ENCODE data around the gene MED27. TPM values are rescaled to one million over a fixed set of nuclear protein-coding genes. Genes with fewer than 3 reads are reported as not detected.

MED27 gene
- total RNA-seq, 2 donors from 2014 or later = 29.8 to 37.0 TPM

GRCh38 chr9:131837836-131838235 is 241.8 kb downstream of the MED27 start:
- Mint-ChIP-seq H3K27ac (no peak overlapping the region), H3K4me3 (no peak overlapping the region), H3K9me3 (peaks cover 8% of the 10 kb centered on the region), H3K27me3 (ENCODE audit: insufficient read depth) (peaks cover 5% of the 10 kb centered on the region), H3K36me3 (ENCODE audit: low read depth) (no peaks in the 10 kb centered on the region), H3K4me1 (peaks cover 2% of the 10 kb centered on the region)
- DNase-seq = no peak
- Histone ChIP-seq H3K27ac (ENCODE audit: low read depth, low read length) (no peak overlapping the region), H3K9ac (ENCODE audit: extremely low read depth, low read length, poor library complexity, severe bottlenecking) (no peak overlapping the region), H3K9me3 (ENCODE audit: control insufficient read depth, low read length) (no peaks in the 10 kb centered on the region), H3K27me3 (ENCODE audit: control insufficient read depth, insufficient read depth, low read length, poor library complexity, severe bottlenecking) (no peaks in the 10 kb centered on the region), H3K4me3 (ENCODE audit: low read length) (no peak overlapping the region), H3K4me1 (ENCODE audit: control insufficient read depth, insufficient read depth, low read length) (no peaks in the 10 kb centered on the region), H3K36me3 (ENCODE audit: control insufficient read depth, insufficient read depth, low read length) (no peaks in the 10 kb centered on the region)
- TF ChIP-seq CTCF (conservative IDR thresholded peaks at IDR 0.05) = no peak
- 85 to 89% methylated on average over 9 to 10 of the region's 10 CpGs for WGBS, 2 experiments (ENCODE audit: insufficient coverage in 1 of 2, insufficient read length in 1 of 2)

- Histone ChIP-seq H3K36me3 (ENCODE audit: control insufficient read depth, insufficient read depth, low read length) (no peaks in the 10 kb centered on the region), H3K4me1 (ENCODE audit: control insufficient read depth, insufficient read depth, low read length) (no peaks in the 10 kb centered on the region), H3K9ac (ENCODE audit: extremely low read depth, low read length, poor library complexity, severe bottlenecking) (no peak overlapping the region), H3K27me3 (ENCODE audit: control insufficient read depth, insufficient read depth, low read length, poor library complexity, severe bottlenecking) (no peaks in the 10 kb centered on the region), H3K27ac (ENCODE audit: low read depth, low read length) (no peak overlapping the region), H3K4me3 (ENCODE audit: low read length) (no peak overlapping the region), H3K9me3 (ENCODE audit: control insufficient read depth, low read length) (no peaks in the 10 kb centered on the region)
- WGBS, 2 experiments (ENCODE audit: insufficient coverage in 1 of 2, insufficient read length in 1 of 2) = 70 to 73% methylated on average over 10 of the region's 10 CpGs
- no peak overlapping the region for H3K4me3 Mint-ChIP-seq
- H3K4me1 Mint-ChIP-seq = peaks cover 2% of the 10 kb centered on the region
- H3K9me3 Mint-ChIP-seq = peaks cover 8% of the 10 kb centered on the region
- H3K27me3 Mint-ChIP-seq (ENCODE audit: insufficient read depth) = peaks cover 5% of the 10 kb centered on the region
- H3K36me3 Mint-ChIP-seq (ENCODE audit: low read depth) = no peaks in the 10 kb centered on the region
- no peak overlapping the region for H3K27ac Mint-ChIP-seq
- DNase-seq = peak; percentile 83
- TF ChIP-seq CTCF (conservative IDR thresholded peaks at IDR 0.05) = peak; percentile 69
Measured at GRCh38 chr9:131837316-131837715, 242.4 kb downstream of the MED27 start.

- H3K27ac Mint-ChIP-seq = no peak overlapping the region
Measured at GRCh38 chr9:131836607-131837315, 242.9 kb downstream of the MED27 start.

More at GRCh38 chr9:131836607-131837315, 242.9 kb downstream of the MED27 start:
- TF ChIP-seq CTCF (conservative IDR thresholded peaks at IDR 0.05) = no peak
- Histone ChIP-seq H3K4me3 (ENCODE audit: low read length) (no peak overlapping the region), H3K27me3 (ENCODE audit: control insufficient read depth, insufficient read depth, low read length, poor library complexity, severe bottlenecking) (no peaks in the 10 kb centered on the region), H3K9ac (ENCODE audit: extremely low read depth, low read length, poor library complexity, severe bottlenecking) (no peak overlapping the region), H3K4me1 (ENCODE audit: control insufficient read depth, insufficient read depth, low read length) (no peaks in the 10 kb centered on the region), H3K9me3 (ENCODE audit: control insufficient read depth, low read length) (no peaks in the 10 kb centered on the region), H3K36me3 (ENCODE audit: control insufficient read depth, insufficient read depth, low read length) (no peaks in the 10 kb centered on the region), H3K27ac (ENCODE audit: low read depth, low read length) (no peak overlapping the region)
- H3K36me3 Mint-ChIP-seq (ENCODE audit: low read depth) = no peaks in the 10 kb centered on the region
- WGBS, 2 experiments (ENCODE audit: insufficient coverage in 1 of 2, insufficient read length in 1 of 2) = 91 to 97% methylated on average over 6 to 17 of the region's 17 CpGs
- peaks cover 8% of the 10 kb centered on the region for H3K9me3 Mint-ChIP-seq
- no peak overlapping the region for H3K4me3 Mint-ChIP-seq
- peaks cover 5% of the 10 kb centered on the region for H3K27me3 Mint-ChIP-seq (ENCODE audit: insufficient read depth)
- no peak for DNase-seq
- peaks cover 2% of the 10 kb centered on the region for H3K4me1 Mint-ChIP-seq

Measured in endodermal cell (in vitro differentiated cells).